Right atrium auricular region (tissue), 2 donors: ENCODE measurements around the gene TMEM54. TPM values are rescaled to one million over a fixed set of nuclear protein-coding genes. Genes with fewer than 3 reads are reported as not detected.

ENCODE experiments used
- DNase-seq: peaks from one replicate; pipeline ENCODE4 v3.0.0-alpha.2; 2019; ENCODE audit warnings: low spot score
- H3K27ac ChIP-seq, 2 donors: fragments of 200-600 bp; sonication (generic); 1 replicate in 1 of 2; 2 replicates in 1 of 2; pipeline ENCODE4 v1.5.1; 2016 to 2019
- H3K27me3 ChIP-seq, 2 donors: fragments of 200-600 bp; sonication (generic); one replicate each; pipeline versions ENCODE4 v1.5.1 to v1.6.0; 2017 to 2019
- H3K36me3 ChIP-seq: fragments of 200-600 bp; sonication (generic); one replicate; pipeline ENCODE4 v1.5.1; 2016
- H3K4me1 ChIP-seq, 2 donors: fragments of 200-600 bp; sonication (generic); one replicate each; pipeline versions ENCODE4 v1.5.1 to v1.6.0; 2017 to 2019
- H3K4me3 ChIP-seq, 2 donors: fragments of 200-600 bp; sonication (generic); 1 replicate in 1 of 2; 2 replicates in 1 of 2; pipeline ENCODE4 v1.5.1; 2017 to 2019; ENCODE audit warnings: mild to moderate bottlenecking in 1 of 2, moderate library complexity in 1 of 2
- H3K9me3 ChIP-seq, 2 donors: fragments of 200-600 bp; sonication (generic); one replicate each; pipeline ENCODE4 v1.5.1; 2019
- CTCF ChIP-seq, 2 donors: fragments of 200-600 bp; sonication (generic); IDR thresholded peaks; one replicate each; pipeline ENCODE4 v1.5.1; 2019; ENCODE audit warnings: antibody characterized with exemption in 2 of 2
- total RNA-seq, 2 donors: library from RNA; depleted of rRNA; stranded (reverse); fragments of >200 nt; gene quantifications; one replicate each; pipeline ENCODE4 v1.1.0, GENCODE V29; 2016

The TMEM54 gene
- total RNA-seq, 2 donors from 2014 or later = 4.7 to 37.9 TPM

- peak; percentile 36 to 51 for TF ChIP-seq CTCF (IDR thresholded peaks at IDR 0.05)
- peak overlapping the region; percentile 22 to 52 for H3K4me3 ChIP-seq
- peaks cover 0 to 4% of the 10 kb centered on the region in 2 donors for H3K27me3 ChIP-seq
- H3K27ac ChIP-seq = no peak overlapping the region
- H3K36me3 ChIP-seq = no peaks in the 10 kb centered on the region
- no peaks in the 10 kb centered on the region for H3K9me3 ChIP-seq
- H3K4me1 ChIP-seq = peaks cover 0 to 14% of the 10 kb centered on the region in 2 donors
- no peak for DNase-seq
Observed at GRCh38 chr1:32892368-32893197, 8.6 kb downstream of the TMEM54 start.

GRCh38 chr1:32891630-32892029 lies 9.6 kb downstream of the TMEM54 start:
- peaks cover 0 to 13% of the 10 kb centered on the region in 2 donors for H3K27me3 ChIP-seq
- H3K9me3 ChIP-seq = no peaks in the 10 kb centered on the region
- H3K27ac ChIP-seq = no peak overlapping the region
- no peak for DNase-seq
- H3K36me3 ChIP-seq = no peaks in the 10 kb centered on the region
- TF ChIP-seq CTCF (IDR thresholded peaks at IDR 0.05) = no peak
- peaks cover 0 to 16% of the 10 kb centered on the region in 2 donors for H3K4me1 ChIP-seq
- no peak overlapping the region for H3K4me3 ChIP-seq

- Histone ChIP-seq H3K27me3 (peaks cover 0 to 16% of the 10 kb centered on the region in 2 donors), H3K27ac (no peak overlapping the region), H3K36me3 (no peaks in the 10 kb centered on the region), H3K9me3 (no peaks in the 10 kb centered on the region), H3K4me3 (no peak overlapping the region), H3K4me1 (peaks cover 0 to 20% of the 10 kb centered on the region in 2 donors)
- TF ChIP-seq CTCF (IDR thresholded peaks at IDR 0.05) = no peak
- DNase-seq = no peak
Observed at GRCh38 chr1:32891241-32891570, 10.0 kb downstream of the TMEM54 start.

- Histone ChIP-seq H3K4me1 (peaks cover 0 to 24% of the 10 kb centered on the region in 2 donors), H3K4me3 (no peak overlapping the region), H3K27ac (no peak overlapping the region), H3K27me3 (peaks cover 0 to 21% of the 10 kb centered on the region in 2 donors), H3K9me3 (no peaks in the 10 kb centered on the region), H3K36me3 (no peaks in the 10 kb centered on the region)
- no peak for DNase-seq
- TF ChIP-seq CTCF (IDR thresholded peaks at IDR 0.05) = no peak
Observed at GRCh38 chr1:32890516-32891240, 10.5 kb downstream of the TMEM54 start.

DNA sequence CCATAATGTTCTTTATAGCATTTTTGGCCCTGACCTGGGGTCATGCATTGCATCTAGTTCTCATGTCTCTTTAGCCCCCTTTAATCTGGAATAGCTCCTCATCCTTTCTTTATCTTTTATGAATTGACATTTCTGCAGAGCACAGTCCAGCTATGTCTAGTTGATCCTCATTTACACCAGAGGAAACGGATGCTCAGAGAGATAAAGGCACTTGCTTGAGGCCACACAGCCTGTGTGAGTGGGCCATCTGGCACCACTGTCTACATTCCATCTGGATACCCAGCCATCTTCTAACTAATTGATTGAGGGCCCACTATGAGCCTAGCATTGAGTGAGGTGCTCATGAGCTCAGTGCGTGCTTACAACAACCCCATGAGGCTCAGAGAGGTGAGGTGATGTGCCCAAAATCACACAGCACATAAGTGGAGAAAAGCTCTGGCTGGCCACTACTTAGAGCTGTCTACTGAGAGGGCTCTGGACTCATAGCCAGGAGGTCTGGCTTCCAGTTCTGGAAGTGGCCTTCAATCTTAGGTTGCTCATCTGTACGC lies 11.4 kb downstream of the TMEM54 start:
- Histone ChIP-seq H3K4me1 (peaks cover 0 to 24% of the 10 kb centered on the region in 2 donors), H3K36me3 (no peaks in the 10 kb centered on the region), H3K9me3 (no peaks in the 10 kb centered on the region), H3K27me3 (peaks cover 0 to 23% of the 10 kb centered on the region in 2 donors), H3K27ac (no peak overlapping the region), H3K4me3 (no peak overlapping the region)
- DNase-seq = no peak
- no peak for TF ChIP-seq CTCF (IDR thresholded peaks at IDR 0.05)
